HG03139 (cell line): ENCODE measurements around the gene WDR12.
"Not testable (repeated sequence)": the region's sequence is repeated elsewhere in the genome, so short reads cannot be mapped to it uniquely, and the experiment has no call there.

ENCODE experiments used
- ATAC-seq: cut with Tn5 transposase; IDR thresholded peaks from one replicate; pipeline ENCODE4 v1.9.1; 2021; ENCODE audit not compliant: unreplicated experiment

WDR12 gene

GRCh38 chr2:202911512-202912341, at the start of gene WDR12, which contains the start of gene CARF:
WDR12 (minus strand) TSS chr2:202911673; CDS start chr2:202911476, 197 bp downstream.
CARF (plus strand) TSS chr2:202912275; CDS start chr2:202941903, 29,628 bp downstream.
- peak; percentile 70 for ATAC-seq

GRCh38 chr2:202960524-202960923, 49.1 kb upstream of the WDR12 start:
- ATAC-seq = no peak

- no peak for ATAC-seq
Measured at GRCh38 chr2:202950592-202950991, 39.1 kb upstream of the WDR12 start.

- ATAC-seq = not testable (repeated sequence)
Measured at GRCh38 chr2:202949333-202949732, 37.9 kb upstream of the WDR12 start.

- ATAC-seq = no peak
Measured at GRCh38 chr2:202945497-202945896, 34.0 kb upstream of the WDR12 start.

GRCh38 chr2:202944816-202945215, 33.3 kb upstream of the WDR12 start:
- ATAC-seq = no peak

GRCh38 chr2:202944408-202944807, 32.9 kb upstream of the WDR12 start:
- no peak for ATAC-seq

- ATAC-seq = no peak
Measured at GRCh38 chr2:202941771-202942170, 30.3 kb upstream of the WDR12 start.

- no peak for ATAC-seq
Measured at GRCh38 chr2:202938960-202939359, 27.5 kb upstream of the WDR12 start.

- no peak for ATAC-seq
Measured at GRCh38 chr2:202934456-202934855, 23.0 kb upstream of the WDR12 start.

- no peak for ATAC-seq
Measured at GRCh38 chr2:202933958-202934357, 22.5 kb upstream of the WDR12 start.

- no peak for ATAC-seq
Measured at GRCh38 chr2:202933139-202933510, 21.7 kb upstream of the WDR12 start.

- no peak for ATAC-seq
Measured at GRCh38 chr2:202932425-202933138, 21.1 kb upstream of the WDR12 start.

- no peak for ATAC-seq
Measured at GRCh38 chr2:202918860-202919259, 7.4 kb upstream of the WDR12 start.

- peak; percentile 58 for ATAC-seq
Measured at GRCh38 chr2:202912342-202913201, 1.1 kb upstream of the WDR12 start.

GRCh38 chr2:202911203-202911511, 316 bp downstream of the WDR12 start:
- peak; percentile 5 for ATAC-seq

- no peak for ATAC-seq
Measured at GRCh38 chr2:202910698-202911097, 775 bp downstream of the WDR12 start.

- not testable (repeated sequence) for ATAC-seq
Measured at GRCh38 chr2:202910250-202910649, 1.2 kb downstream of the WDR12 start.

- ATAC-seq = no peak
Measured at GRCh38 chr2:202909394-202910192, 1.9 kb downstream of the WDR12 start.

GRCh38 chr2:202908186-202908585, 3.3 kb downstream of the WDR12 start:
- ATAC-seq = no peak

GRCh38 chr2:202905507-202905906, 6.0 kb downstream of the WDR12 start:
- not testable (repeated sequence) for ATAC-seq
